ENCODE measurements around the gene MAGI3. TPM values are rescaled to one million over a fixed set of nuclear protein-coding genes. Genes with fewer than 3 reads are reported as not detected.

MAGI3 gene
- total RNA-seq = 10 to 100 TPM in 5 of 6 experiments, 1 to 10 TPM in 1; 8.5 to 14.5 (median 12.3) TPM
- long read RNA-seq, partial matches to known transcripts = 1 of 2 reads
- long read RNA-seq, other reads (novel, unspliced or antisense) = 1 of 2 reads

DNA sequence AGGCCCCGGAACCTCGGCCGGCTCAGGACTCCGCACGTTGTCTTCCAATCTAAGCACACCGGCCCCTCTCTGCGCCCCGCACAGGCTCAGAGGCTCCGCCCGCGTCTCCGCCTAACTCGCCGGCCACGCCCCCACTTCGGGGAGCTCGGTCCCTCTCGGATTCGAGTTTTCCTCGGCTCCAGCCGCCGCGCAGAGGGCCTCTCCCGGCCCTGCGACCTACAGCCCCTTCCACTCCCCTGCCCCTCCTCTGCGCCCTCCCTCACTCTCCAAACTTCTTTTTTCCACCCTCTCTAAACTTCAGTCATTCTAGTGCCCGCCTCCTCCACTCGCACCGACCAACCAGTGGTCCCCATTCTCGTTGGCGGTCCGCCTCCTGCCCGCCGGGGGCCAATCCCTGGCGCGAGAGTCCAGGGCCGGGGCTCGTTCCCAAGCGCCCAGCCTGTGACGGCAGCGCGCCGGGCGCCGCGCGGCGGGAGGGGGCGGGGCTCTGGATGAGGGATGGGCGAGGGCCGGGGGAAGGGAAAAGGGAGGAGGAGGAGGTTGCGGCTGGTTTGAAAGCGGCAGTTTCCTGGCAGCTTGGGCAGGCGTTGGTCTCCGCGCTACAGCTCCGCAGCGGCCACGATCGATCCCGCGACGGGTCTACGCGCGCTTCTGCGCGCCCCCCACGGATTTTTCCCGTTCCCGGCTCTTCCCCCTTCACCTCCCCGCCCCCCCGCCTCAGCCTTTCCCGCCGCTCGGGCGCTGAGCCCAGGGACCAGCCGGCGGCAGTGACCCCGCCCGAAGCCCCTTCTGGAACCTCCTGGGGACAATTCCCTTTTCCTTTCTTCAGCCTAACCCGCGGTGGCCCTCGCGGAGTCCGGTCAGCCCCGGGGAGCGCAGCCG is at the start of gene MAGI3:
TSS of gene MAGI3 (plus strand) at position 563 of the 882 bp plus-strand sequence. CDS start 519 bp downstream, outside the sequence.
- WGBS (ENCODE audit: insufficient coverage, low coverage, low lambda C conversion rate, missing lambda C conversion rate) = under 1% methylated on average over 34 of the region's 89 CpGs
- ATAC-seq (peak; percentile 82 to 93 (median 88)), DNase-seq (peak; percentile 98 to 99 (median 99))
- Histone ChIP-seq H3K9me3 (no peaks in the 10 kb centered on the region), H3K36me3 (no peaks in the 10 kb centered on the region), H3K4me1 (peaks cover 0 to 28% (median 5%) of the 10 kb centered on the region in 4 donors), H3K27ac (peak within 1 kb of the TSS; percentile 81 to 95 (median 94)), H3K27me3 (no peaks in the 10 kb centered on the region), H3K4me3 (peak within 1 kb of the TSS; percentile 70 to 83 (median 79))
- peak; percentile 94 for TF ChIP-seq POLR2A (IDR thresholded peaks at IDR 0.05)
- TF ChIP-seq, protein P1, sequence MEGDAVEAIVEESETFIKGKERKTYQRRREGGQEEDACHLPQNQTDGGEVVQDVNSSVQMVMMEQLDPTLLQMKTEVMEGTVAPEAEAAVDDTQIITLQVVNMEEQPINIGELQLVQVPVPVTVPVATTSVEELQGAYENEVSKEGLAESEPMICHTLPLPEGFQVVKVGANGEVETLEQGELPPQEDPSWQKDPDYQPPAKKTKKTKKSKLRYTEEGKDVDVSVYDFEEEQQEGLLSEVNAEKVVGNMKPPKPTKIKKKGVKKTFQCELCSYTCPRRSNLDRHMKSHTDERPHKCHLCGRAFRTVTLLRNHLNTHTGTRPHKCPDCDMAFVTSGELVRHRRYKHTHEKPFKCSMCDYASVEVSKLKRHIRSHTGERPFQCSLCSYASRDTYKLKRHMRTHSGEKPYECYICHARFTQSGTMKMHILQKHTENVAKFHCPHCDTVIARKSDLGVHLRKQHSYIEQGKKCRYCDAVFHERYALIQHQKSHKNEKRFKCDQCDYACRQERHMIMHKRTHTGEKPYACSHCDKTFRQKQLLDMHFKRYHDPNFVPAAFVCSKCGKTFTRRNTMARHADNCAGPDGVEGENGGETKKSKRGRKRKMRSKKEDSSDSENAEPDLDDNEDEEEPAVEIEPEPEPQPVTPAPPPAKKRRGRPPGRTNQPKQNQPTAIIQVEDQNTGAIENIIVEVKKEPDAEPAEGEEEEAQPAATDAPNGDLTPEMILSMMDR (IDR thresholded peaks at IDR 0.05) = no peak
- intact Hi-C loops (cut with DNase I) = no loop called here

DNA sequence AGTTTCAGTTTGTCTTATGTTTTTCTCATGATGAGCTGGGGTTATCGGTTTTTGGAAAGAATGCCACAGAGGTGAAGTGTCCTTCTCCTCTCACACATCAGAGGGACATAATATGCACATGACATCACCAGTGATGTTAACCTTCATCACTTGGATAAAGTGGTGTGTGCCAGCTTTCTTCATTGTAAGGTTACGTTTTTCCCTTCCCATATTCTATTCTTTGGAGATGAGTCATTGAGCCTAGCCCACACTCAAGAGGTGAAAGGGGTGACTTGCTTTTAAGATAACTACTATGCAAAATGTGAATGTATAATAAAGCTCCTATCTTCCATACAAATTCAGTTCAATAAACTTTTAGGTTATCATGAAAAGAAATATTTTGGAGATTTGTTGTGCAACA is 36.7 kb upstream of the MAGI3 start:
- H3K4me3 ChIP-seq = no peak overlapping the region
- no peak for TF ChIP-seq POLR2A (IDR thresholded peaks at IDR 0.05)
- TF ChIP-seq, protein P1 (IDR thresholded peaks at IDR 0.05) = no peak
- intact Hi-C loops (cut with DNase I) = no loop called here
- DNase-seq (no peak), ATAC-seq (no peak)
- no peaks in the 10 kb centered on the region for H3K27me3 ChIP-seq
- no peaks in the 10 kb centered on the region for H3K36me3 ChIP-seq
- 73% methylated on average over 2 of the region's 2 CpGs for WGBS (ENCODE audit: insufficient coverage, low coverage, low lambda C conversion rate, missing lambda C conversion rate)
- H3K27ac ChIP-seq = no peak overlapping the region
- no peaks in the 10 kb centered on the region for H3K4me1 ChIP-seq
- H3K9me3 ChIP-seq = no peaks in the 10 kb centered on the region

DNA sequence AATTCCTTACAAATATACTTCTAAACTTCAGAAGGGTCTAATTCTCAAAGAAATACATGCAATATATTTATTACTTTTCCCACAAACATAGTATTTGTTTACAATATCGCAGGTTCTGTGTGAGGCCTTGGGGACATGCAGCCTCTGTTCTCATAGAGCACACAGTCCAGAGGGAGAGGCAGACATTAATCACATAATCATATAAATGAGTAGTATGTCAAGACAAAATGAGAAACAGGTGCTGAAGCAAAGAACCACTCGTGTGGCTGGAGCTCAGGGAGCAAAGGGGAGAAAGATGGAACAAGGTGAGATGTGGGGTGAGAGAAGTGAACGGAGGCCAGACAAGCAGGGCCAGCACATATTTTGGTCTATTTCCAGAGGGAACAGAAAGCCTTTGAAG is 26.4 kb upstream of the MAGI3 start:
- 92% methylated on average over 3 of the region's 3 CpGs for WGBS (ENCODE audit: insufficient coverage, low coverage, low lambda C conversion rate, missing lambda C conversion rate)
- intact Hi-C loops (cut with DNase I) = no loop called here
- Histone ChIP-seq H3K4me1 (no peaks in the 10 kb centered on the region), H3K9me3 (no peaks in the 10 kb centered on the region), H3K27me3 (no peaks in the 10 kb centered on the region), H3K36me3 (no peaks in the 10 kb centered on the region), H3K4me3 (no peak overlapping the region), H3K27ac (no peak overlapping the region)
- no peak for ATAC-seq
- no peak for DNase-seq
- TF ChIP-seq POLR2A (IDR thresholded peaks at IDR 0.05) = no peak

DNA sequence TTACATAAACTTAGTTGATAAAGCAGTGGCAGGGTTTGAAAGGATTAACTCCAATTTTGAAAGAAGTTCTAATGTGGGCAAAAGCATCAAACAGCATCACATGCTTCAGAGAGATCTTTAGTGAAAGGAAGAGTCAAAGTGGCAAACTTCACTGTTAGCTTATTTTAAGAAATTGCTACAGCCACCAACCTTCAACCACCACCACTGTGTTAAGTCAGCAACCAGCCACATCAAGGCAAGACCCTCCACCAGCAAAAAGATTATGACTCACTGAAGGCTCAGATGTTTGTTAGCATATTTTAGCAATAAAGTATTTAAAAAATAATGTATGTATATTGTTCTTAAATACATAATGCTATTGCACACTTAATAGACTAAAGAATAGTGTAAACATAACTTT is 21.3 kb upstream of the MAGI3 start:
- no peak for DNase-seq
- H3K9me3 ChIP-seq = no peaks in the 10 kb centered on the region
- H3K4me3 ChIP-seq = no peak overlapping the region
- H3K4me1 ChIP-seq = no peaks in the 10 kb centered on the region
- H3K27ac ChIP-seq = no peak overlapping the region
- H3K36me3 ChIP-seq = no peaks in the 10 kb centered on the region
- no peak for ATAC-seq
- intact Hi-C loops (cut with DNase I) = no loop called here
- TF ChIP-seq, protein P1 (IDR thresholded peaks at IDR 0.05) = no peak
- no peak for TF ChIP-seq POLR2A (IDR thresholded peaks at IDR 0.05)
- no peaks in the 10 kb centered on the region for H3K27me3 ChIP-seq

DNA sequence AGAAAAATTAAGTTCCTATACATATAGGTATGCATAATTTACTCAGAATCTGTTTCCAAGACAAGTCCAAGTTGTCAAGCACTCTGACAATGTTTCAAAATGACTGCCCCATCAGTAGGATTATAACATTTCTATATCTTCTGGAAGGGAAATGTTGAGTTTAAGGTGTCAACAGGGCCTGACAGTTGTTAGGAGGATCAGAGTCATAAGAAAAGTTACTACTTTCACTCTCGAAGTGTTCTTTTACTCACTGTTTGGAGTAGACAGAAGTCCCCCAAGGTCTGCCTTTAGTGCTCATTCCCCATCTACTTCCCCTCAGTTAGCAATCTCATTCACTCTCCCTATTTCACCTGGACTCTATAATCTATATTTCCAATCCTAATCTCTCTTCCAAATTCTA is 20.6 kb upstream of the MAGI3 start:
- no peak for DNase-seq
- intact Hi-C loops (cut with DNase I) = no loop called here
- H3K4me1 ChIP-seq = no peaks in the 10 kb centered on the region
- H3K27ac ChIP-seq = no peak overlapping the region
- no peaks in the 10 kb centered on the region for H3K36me3 ChIP-seq
- no peaks in the 10 kb centered on the region for H3K27me3 ChIP-seq
- 62% methylated on average over 1 of the region's 1 CpG for WGBS (ENCODE audit: insufficient coverage, low coverage, low lambda C conversion rate, missing lambda C conversion rate)
- ATAC-seq = no peak
- TF ChIP-seq, protein P1 (IDR thresholded peaks at IDR 0.05) = no peak
- no peak for TF ChIP-seq POLR2A (IDR thresholded peaks at IDR 0.05)
- no peak overlapping the region for H3K4me3 ChIP-seq
- H3K9me3 ChIP-seq = no peaks in the 10 kb centered on the region
